Upper lobe of left lung (tissue), 6 donors: ENCODE measurements around the gene CMSS1. TPM values are rescaled to one million over a fixed set of nuclear protein-coding genes. Genes with fewer than 3 reads are reported as not detected.

Experiments used
- ATAC-seq, 2 donors: fragments of 200-7000 bp; cut with Tn5 transposase; one replicate each; pipeline ENCODE4 v1.9.1; 2022; ENCODE audit warnings: mild to moderate bottlenecking in 2 of 2, moderate library complexity in 2 of 2; ENCODE audit not compliant: low FRiP score in 2 of 2
- DNase-seq, 2 donors: peaks; one replicate each; pipeline ENCODE4 v3.0.0-alpha.2; 2019 to 2020
- H3K27ac ChIP-seq, 4 donors: fragments of 200-600 bp; sonication (generic); one replicate each; pipeline ENCODE4 v1.5.1; 2016 to 2019
- H3K27me3 ChIP-seq, 4 donors: fragments of 200-600 bp; sonication (generic); one replicate each; pipeline ENCODE4 v1.5.1; 2017 to 2019
- H3K36me3 ChIP-seq, 4 donors: fragments of 200-600 bp; sonication (generic); one replicate each; pipeline ENCODE4 v1.5.1; 2016 to 2019
- H3K4me1 ChIP-seq, 4 donors: fragments of 200-600 bp; sonication (generic); one replicate each; pipeline ENCODE4 v1.5.1; 2018 to 2019
- H3K4me3 ChIP-seq, 4 donors: fragments of 200-600 bp; sonication (generic); one replicate each; pipeline ENCODE4 v1.5.1; 2017 to 2019; ENCODE audit warnings: mild to moderate bottlenecking in 2 of 4, moderate library complexity in 1 of 4
- H3K9me3 ChIP-seq, 4 donors: fragments of 200-600 bp; sonication (generic); one replicate each; pipeline ENCODE4 v1.5.1; 2018 to 2019
- CTCF ChIP-seq, 6 experiments: fragments of 450-650 bp in 4 of 6; fragments of 200-600 bp in 2 of 6; sonication (generic) in 2 of 6; IDR thresholded peaks; one replicate each; pipeline ENCODE4 v1.5.1; 2016 to 2019; ENCODE audit warnings: antibody characterized with exemption in 6 of 6
- EP300 ChIP-seq, 4 donors: sonication (generic); formaldehyde crosslinking; IDR thresholded peaks; one replicate each; pipeline ENCODE4 v1.5.1; 2017; ENCODE audit warnings: antibody characterized with exemption in 4 of 4, control low read depth in 2 of 4
- POLR2A ChIP-seq, 4 donors: fragments of 450-650 bp; IDR thresholded peaks; one replicate each; pipeline ENCODE4 v1.5.1; 2016 to 2017; ENCODE audit warnings: antibody characterized with exemption in 4 of 4, mild to moderate bottlenecking in 2 of 4
- POLR2AphosphoS5 ChIP-seq, 2 donors: sonication (generic); formaldehyde crosslinking; IDR thresholded peaks; one replicate each; pipeline ENCODE4 v1.5.1; 2017; ENCODE audit warnings: antibody characterized with exemption in 2 of 2
- WGBS, 2 donors: methylation state at CpG; one replicate each; pipeline ENCODE4 v1.1.5; 2017 to 2018; 5-methylcytosine and 5-hydroxymethylcytosine counted together
- total RNA-seq, 6 donors: library from RNA; depleted of rRNA in 4 of 6; stranded (reverse); fragments of >200 nt in 4 of 6; gene quantifications; one replicate each; pipeline versions ENCODE4 v1.1.0 to v1.2.1, GENCODE V29; 2016 to 2021
- donor health status: DM: no; HTN: no; CAD: no; lungs with moderate emphysema.
- donor health status: DM: no; HTN: yes; CAD: no; lungs with severe emphysema.

Gene CMSS1
- total RNA-seq, 6 donors from 2014 or later: 4.0 to 21.1 (median 12.0) TPM

- TF ChIP-seq POLR2AphosphoS5 (IDR thresholded peaks at IDR 0.05) (no peak), POLR2A (IDR thresholded peaks at IDR 0.05) (no peak), EP300 (IDR thresholded peaks at IDR 0.05) (no peak), CTCF (IDR thresholded peaks at IDR 0.05) (no peak)
- no peak for ATAC-seq
- no peak for DNase-seq
- H3K27me3 ChIP-seq: no peaks in the 10 kb centered on the region
- no peak overlapping the region for H3K4me3 ChIP-seq
- no peaks in the 10 kb centered on the region for H3K4me1 ChIP-seq
- no peaks in the 10 kb centered on the region for H3K9me3 ChIP-seq
- 54 to 63% methylated on average over 3 of the region's 3 CpGs for WGBS, 2 donors
- H3K27ac ChIP-seq: no peak overlapping the region
- H3K36me3 ChIP-seq: no peaks in the 10 kb centered on the region
Observed at GRCh38 chr3:99780749-99781148, 36.9 kb upstream of the CMSS1 start.

GRCh38 chr3:99781761-99782160 lies 35.9 kb upstream of the CMSS1 start:
- Histone ChIP-seq H3K4me1 (no peaks in the 10 kb centered on the region), H3K36me3 (no peaks in the 10 kb centered on the region), H3K27me3 (no peaks in the 10 kb centered on the region), H3K27ac (no peak overlapping the region), H3K9me3 (no peaks in the 10 kb centered on the region), H3K4me3 (no peak overlapping the region)
- DNase-seq (no peak), ATAC-seq (no peak)
- WGBS, 2 donors: 65 to 74% methylated on average over 3 of the region's 3 CpGs
- TF ChIP-seq EP300 (IDR thresholded peaks at IDR 0.05): no peak
- TF ChIP-seq CTCF (IDR thresholded peaks at IDR 0.05): no peak
- TF ChIP-seq POLR2AphosphoS5 (IDR thresholded peaks at IDR 0.05): no peak
- no peak for TF ChIP-seq POLR2A (IDR thresholded peaks at IDR 0.05)

GRCh38 chr3:99783011-99783573 lies 34.6 kb upstream of the CMSS1 start:
- TF ChIP-seq POLR2A (IDR thresholded peaks at IDR 0.05): no peak
- no peak for TF ChIP-seq POLR2AphosphoS5 (IDR thresholded peaks at IDR 0.05)
- TF ChIP-seq EP300 (IDR thresholded peaks at IDR 0.05): no peak
- TF ChIP-seq CTCF (IDR thresholded peaks at IDR 0.05): no peak
- H3K4me1 ChIP-seq: no peaks in the 10 kb centered on the region
- ATAC-seq (no peak), DNase-seq (no peak)
- no peaks in the 10 kb centered on the region for H3K27me3 ChIP-seq
- no peaks in the 10 kb centered on the region for H3K9me3 ChIP-seq
- no peaks in the 10 kb centered on the region for H3K36me3 ChIP-seq
- WGBS, 2 donors: 66 to 74% methylated on average over 5 of the region's 5 CpGs
- H3K4me3 ChIP-seq: no peak overlapping the region
- H3K27ac ChIP-seq: no peak overlapping the region

GRCh38 chr3:99789011-99789721 lies 28.5 kb upstream of the CMSS1 start:
- DNase-seq: peak in 1 of 2 donors; percentile 27
- no peak overlapping the region for H3K27ac ChIP-seq
- no peak overlapping the region for H3K4me3 ChIP-seq
- H3K4me1 ChIP-seq: no peaks in the 10 kb centered on the region
- ATAC-seq: peak; percentile 72 to 83
- no peak for TF ChIP-seq POLR2AphosphoS5 (IDR thresholded peaks at IDR 0.05)
- peak in 5 of 6 experiments; percentile 31 to 48 (median 44) for TF ChIP-seq CTCF (IDR thresholded peaks at IDR 0.05)
- no peak for TF ChIP-seq EP300 (IDR thresholded peaks at IDR 0.05)
- TF ChIP-seq POLR2A (IDR thresholded peaks at IDR 0.05): no peak
- no peaks in the 10 kb centered on the region for H3K36me3 ChIP-seq
- H3K27me3 ChIP-seq: no peaks in the 10 kb centered on the region
- H3K9me3 ChIP-seq: no peaks in the 10 kb centered on the region
- WGBS, 2 donors: 20 to 23% methylated on average over 3 of the region's 3 CpGs
